GM12874 (cell line): ENCODE results near the gene FAM161A.

Experiments used
- TF ChIP-seq, protein P1 (sequence below): IDR thresholded peaks from 2 replicates; pipeline ENCODE4 v1.5.1; 2011; ENCODE audit warnings: low read depth, mild to moderate bottlenecking, control low read depth, low read length, moderate library complexity; ENCODE audit not compliant: insufficient read depth

The FAM161A gene

DNA sequence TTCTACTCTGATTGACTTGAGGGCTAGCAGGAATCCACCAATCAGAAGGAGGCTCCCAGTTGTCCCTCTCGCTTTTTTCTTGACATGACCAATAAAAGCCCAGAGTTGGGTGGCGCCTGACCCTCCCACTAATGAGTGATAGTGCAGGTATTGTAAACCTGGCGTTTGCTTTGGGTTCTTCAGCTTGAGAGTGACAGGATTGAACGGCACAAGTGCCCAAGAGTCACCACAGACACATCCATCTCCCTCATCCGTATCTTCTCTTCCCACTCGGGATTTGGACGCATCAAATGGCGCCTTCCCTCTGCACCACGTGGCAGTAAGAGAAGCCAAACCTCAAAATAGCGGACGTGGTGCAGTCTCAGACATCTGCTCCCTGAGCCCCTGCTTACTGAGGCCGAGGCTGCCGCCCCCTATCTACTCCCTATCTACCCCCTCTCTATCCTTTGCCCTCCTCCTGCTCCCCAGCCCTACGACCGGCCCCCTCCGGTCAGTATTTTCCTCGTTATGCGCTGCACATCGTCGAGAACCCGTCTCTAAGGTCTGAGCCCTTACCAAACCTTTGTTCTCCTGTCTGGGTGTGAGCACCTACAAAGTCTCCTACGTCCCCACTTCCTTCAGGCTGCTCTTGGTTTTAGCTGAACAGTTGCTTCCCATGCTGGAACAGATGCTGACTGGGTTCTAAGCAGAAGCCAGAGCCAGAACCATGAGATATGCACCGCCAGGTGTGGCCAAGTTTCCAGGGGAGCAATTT lies 881 bp upstream of the FAM161A start:
- TF ChIP-seq, protein P1, sequence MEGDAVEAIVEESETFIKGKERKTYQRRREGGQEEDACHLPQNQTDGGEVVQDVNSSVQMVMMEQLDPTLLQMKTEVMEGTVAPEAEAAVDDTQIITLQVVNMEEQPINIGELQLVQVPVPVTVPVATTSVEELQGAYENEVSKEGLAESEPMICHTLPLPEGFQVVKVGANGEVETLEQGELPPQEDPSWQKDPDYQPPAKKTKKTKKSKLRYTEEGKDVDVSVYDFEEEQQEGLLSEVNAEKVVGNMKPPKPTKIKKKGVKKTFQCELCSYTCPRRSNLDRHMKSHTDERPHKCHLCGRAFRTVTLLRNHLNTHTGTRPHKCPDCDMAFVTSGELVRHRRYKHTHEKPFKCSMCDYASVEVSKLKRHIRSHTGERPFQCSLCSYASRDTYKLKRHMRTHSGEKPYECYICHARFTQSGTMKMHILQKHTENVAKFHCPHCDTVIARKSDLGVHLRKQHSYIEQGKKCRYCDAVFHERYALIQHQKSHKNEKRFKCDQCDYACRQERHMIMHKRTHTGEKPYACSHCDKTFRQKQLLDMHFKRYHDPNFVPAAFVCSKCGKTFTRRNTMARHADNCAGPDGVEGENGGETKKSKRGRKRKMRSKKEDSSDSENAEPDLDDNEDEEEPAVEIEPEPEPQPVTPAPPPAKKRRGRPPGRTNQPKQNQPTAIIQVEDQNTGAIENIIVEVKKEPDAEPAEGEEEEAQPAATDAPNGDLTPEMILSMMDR: no peak

GRCh38 chr2:61853086-61853846 lies 594 bp downstream of the FAM161A start:
- TF ChIP-seq, protein P1: no peak

GRCh38 chr2:61845320-61845719 lies 8.5 kb downstream of the FAM161A start:
- TF ChIP-seq, protein P1: no peak

DNA sequence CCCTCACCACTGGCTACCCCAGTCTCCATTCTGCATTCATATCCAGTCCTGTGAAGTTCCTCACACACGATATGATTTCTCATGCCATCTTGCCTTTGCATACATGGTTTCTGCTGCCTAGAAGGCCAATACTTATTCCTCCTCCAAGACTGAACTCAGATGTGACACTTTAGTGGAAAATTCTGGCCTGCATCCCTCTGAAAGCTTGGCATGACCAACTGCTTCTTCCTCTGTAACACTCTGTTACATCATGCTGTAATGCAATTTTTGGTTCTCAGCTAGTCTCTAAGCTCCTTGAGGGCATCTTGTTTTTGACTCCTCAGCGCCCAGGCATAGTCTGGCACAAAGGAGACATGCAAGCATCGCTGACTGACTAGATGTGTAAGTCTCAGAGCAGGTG lies 12.6 kb downstream of the FAM161A start:
- TF ChIP-seq, protein P1: no peak

DNA sequence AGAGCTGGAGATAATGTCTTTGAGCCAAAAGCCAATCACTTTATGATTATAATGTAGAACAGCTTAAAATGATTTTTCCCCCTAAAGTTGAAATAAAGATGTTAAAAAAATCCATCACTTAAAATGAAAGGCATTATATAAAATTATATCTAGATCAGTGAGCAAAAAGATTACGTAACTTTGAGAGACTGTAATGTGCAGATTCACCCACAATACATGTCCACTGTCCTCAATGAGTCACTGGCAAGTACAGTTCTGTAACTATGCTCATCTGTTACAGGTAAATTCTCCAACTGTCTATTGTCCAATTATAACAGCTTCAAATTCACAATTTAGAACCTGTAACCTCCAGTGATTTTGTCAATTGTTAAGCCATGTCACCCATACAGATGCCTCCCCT lies 19.0 kb downstream of the FAM161A start:
- TF ChIP-seq, protein P1: no peak

- TF ChIP-seq, protein P1: no peak
These were observed 19.9 kb downstream of the FAM161A start for GRCh38 chr2:61833971-61834370.

DNA sequence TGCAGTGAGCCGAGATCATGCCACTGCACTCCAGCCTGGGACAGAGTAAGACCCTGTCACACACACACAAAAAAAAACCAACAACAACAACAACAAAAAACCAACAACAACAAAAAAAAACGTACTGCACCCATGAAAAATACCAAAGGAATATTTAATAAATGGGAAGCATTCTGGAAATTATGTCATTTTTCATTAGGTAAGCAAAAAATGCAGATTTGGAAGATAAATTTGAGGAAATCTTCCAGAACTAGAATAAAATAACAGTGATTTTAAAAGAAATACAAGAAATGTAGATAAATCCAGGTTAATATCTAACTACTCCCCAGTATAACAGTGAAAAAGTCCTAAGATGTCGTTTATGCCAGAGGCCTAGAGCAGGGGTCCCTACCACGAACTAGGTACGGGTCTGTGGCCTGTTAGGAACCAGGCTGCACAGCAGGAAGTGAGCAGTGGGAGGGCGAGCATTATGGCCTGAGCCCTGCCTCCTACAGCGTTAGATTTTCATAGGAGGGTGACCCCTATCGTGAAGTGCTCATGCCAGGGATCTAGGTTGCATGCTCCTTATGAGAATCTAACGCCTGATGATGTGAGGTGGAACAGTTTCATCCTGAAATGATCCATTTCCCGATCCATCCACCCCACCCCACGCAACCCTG lies 21.5 kb downstream of the FAM161A start:
- TF ChIP-seq, protein P1: no peak
